Vagina (tissue), 2 donors: ENCODE results near the gene NEDD4L.

Source experiments
- POLR2A ChIP-seq, 2 donors: fragments of 450-650 bp; IDR thresholded peaks; one replicate each; pipeline ENCODE4 v1.6.1; 2017; ENCODE audit warnings: antibody characterized with exemption in 2 of 2, mild to moderate bottlenecking in 2 of 2, moderate library complexity in 2 of 2
- POLR2AphosphoS5 ChIP-seq, 2 donors: sonication (generic); formaldehyde crosslinking; IDR thresholded peaks; one replicate each; pipeline ENCODE4 v1.9.0; 2017; ENCODE audit warnings: antibody characterized with exemption in 2 of 2, mild to moderate bottlenecking in 2 of 2, low read depth in 1 of 2; ENCODE audit not compliant: insufficient read depth in 1 of 2
- TF ChIP-seq, protein P1 (sequence below), 3 experiments: fragments of 450-650 bp in 2 of 3; fragments of 200-600 bp in 1 of 3; sonication (generic) in 1 of 3; IDR thresholded peaks; one replicate each; pipeline ENCODE4 v1.5.1; 2017 to 2019; ENCODE audit warnings: antibody characterized with exemption in 3 of 3, mild to moderate bottlenecking in 2 of 3, moderate library complexity in 2 of 3

- TF ChIP-seq, protein P1, sequence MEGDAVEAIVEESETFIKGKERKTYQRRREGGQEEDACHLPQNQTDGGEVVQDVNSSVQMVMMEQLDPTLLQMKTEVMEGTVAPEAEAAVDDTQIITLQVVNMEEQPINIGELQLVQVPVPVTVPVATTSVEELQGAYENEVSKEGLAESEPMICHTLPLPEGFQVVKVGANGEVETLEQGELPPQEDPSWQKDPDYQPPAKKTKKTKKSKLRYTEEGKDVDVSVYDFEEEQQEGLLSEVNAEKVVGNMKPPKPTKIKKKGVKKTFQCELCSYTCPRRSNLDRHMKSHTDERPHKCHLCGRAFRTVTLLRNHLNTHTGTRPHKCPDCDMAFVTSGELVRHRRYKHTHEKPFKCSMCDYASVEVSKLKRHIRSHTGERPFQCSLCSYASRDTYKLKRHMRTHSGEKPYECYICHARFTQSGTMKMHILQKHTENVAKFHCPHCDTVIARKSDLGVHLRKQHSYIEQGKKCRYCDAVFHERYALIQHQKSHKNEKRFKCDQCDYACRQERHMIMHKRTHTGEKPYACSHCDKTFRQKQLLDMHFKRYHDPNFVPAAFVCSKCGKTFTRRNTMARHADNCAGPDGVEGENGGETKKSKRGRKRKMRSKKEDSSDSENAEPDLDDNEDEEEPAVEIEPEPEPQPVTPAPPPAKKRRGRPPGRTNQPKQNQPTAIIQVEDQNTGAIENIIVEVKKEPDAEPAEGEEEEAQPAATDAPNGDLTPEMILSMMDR (IDR thresholded peaks at IDR 0.05) = no peak
- no peak for TF ChIP-seq POLR2A (IDR thresholded peaks at IDR 0.05)
- no peak for TF ChIP-seq POLR2AphosphoS5 (IDR thresholded peaks at IDR 0.05; ENCODE audit: insufficient read depth in 1 of 2, low read depth in 1 of 2)
Observed at GRCh38 chr18:58350526-58350925, 306.5 kb downstream of the NEDD4L start.
